ENCODE results near the gene FEV.

- TF ChIP-seq SUZ12 (IDR thresholded peaks at IDR 0.05; ENCODE audit: extremely low read depth, insufficient read depth, insufficient read length) (peak; percentile 94), ZNF274 (IDR thresholded peaks at IDR 0.05; ENCODE audit: low read depth, low read length) (no peak)
Measured at GRCh38 chr2:218959761-218960308, 25.1 kb downstream of the FEV start.
